RPMI8226 (cell line): ENCODE data around the gene CSNK1D.

Experiments used
- DNase-seq: peaks from one replicate; pipeline ENCODE4 v3.0.0-alpha.2; 2015

Gene CSNK1D

GRCh38 chr17:82273327-82274133, at the start of gene CSNK1D:
Gene CSNK1D, minus strand, starts transcription at chr17:82273700. Its CDS starts 319 bp downstream, at chr17:82273381.
- DNase-seq: peak; percentile 91

GRCh38 chr17:82322526-82323453, 49.3 kb upstream of the CSNK1D start:
- no peak for DNase-seq

- DNase-seq: no peak
These were observed 48.5 kb upstream of the CSNK1D start for GRCh38 chr17:82321947-82322466.

GRCh38 chr17:82320956-82321927, 47.7 kb upstream of the CSNK1D start:
- peak; percentile 44 for DNase-seq

GRCh38 chr17:82320140-82320840, 46.8 kb upstream of the CSNK1D start:
- no peak for DNase-seq

GRCh38 chr17:82319619-82320062, 46.1 kb upstream of the CSNK1D start:
- DNase-seq: no peak

GRCh38 chr17:82318772-82319606, 45.5 kb upstream of the CSNK1D start:
- DNase-seq: no peak

- no peak for DNase-seq
These were observed 44.6 kb upstream of the CSNK1D start for GRCh38 chr17:82318169-82318498.

GRCh38 chr17:82317394-82318168, 44.1 kb upstream of the CSNK1D start, which contains the start of gene CD7:
Gene CD7, minus strand, starts transcription at chr17:82317608. Its CDS starts 113 bp downstream, at chr17:82317495.
- DNase-seq: no peak

- DNase-seq: no peak
These were observed 43.3 kb upstream of the CSNK1D start for GRCh38 chr17:82316651-82317393.

GRCh38 chr17:82315703-82316358, 42.3 kb upstream of the CSNK1D start:
- peak; percentile 73 for DNase-seq

- no peak for DNase-seq
These were observed 41.5 kb upstream of the CSNK1D start for GRCh38 chr17:82314727-82315605.

- DNase-seq: no peak
These were observed 40.7 kb upstream of the CSNK1D start for GRCh38 chr17:82314012-82314726.

GRCh38 chr17:82313195-82314011, 39.9 kb upstream of the CSNK1D start:
- no peak for DNase-seq

- DNase-seq: no peak
These were observed 38.5 kb upstream of the CSNK1D start for GRCh38 chr17:82311971-82312370.

GRCh38 chr17:82310877-82311276, 37.4 kb upstream of the CSNK1D start:
- no peak for DNase-seq
